ENCODE data around the gene SPATA7. TPM values are rescaled to one million over a fixed set of nuclear protein-coding genes. Genes with fewer than 3 reads are reported as not detected.

The SPATA7 gene
- polyA plus RNA-seq, 3 donors, result 2.2 to 4.8 (median 3.4) TPM

GRCh38 chr14:88482524-88482923 lies 97.1 kb downstream of the SPATA7 start:
- Mint-ChIP-seq H3K4me3 (no peak overlapping the region), H3K9me3 (peaks cover 3 to 19% (median 13%) of the 10 kb centered on the region in 7 donors), H3K36me3 (no peaks in the 10 kb centered on the region), H3K27ac (no peak overlapping the region), H3K27me3 (ENCODE audit: low read depth in 3 of 3) (peaks cover 0 to 15% (median 5%) of the 10 kb centered on the region in 3 donors), H3K4me1 (no peaks in the 10 kb centered on the region)
- DNase-seq, result no peak
- Histone ChIP-seq H3K4me3 (replicated peaks in 1 of 3; ENCODE audit: low read depth in 2 of 3, low read length in 3 of 3) (no peak overlapping the region), H3K79me2 (ENCODE audit: insufficient read depth, low read length) (no peaks in the 10 kb centered on the region), H3K4me2 (replicated peaks; ENCODE audit: extremely low read depth, low read length, poor library complexity, severe bottlenecking) (no peak overlapping the region), H3K27me3 (ENCODE audit: control insufficient read depth in 2 of 2, insufficient read depth in 2 of 2, low read length in 2 of 2) (no peaks in the 10 kb centered on the region), H2AFZ (ENCODE audit: insufficient read depth, low read depth, low read length, poor library complexity, severe bottlenecking) (no peak overlapping the region), H3K9ac (ENCODE audit: insufficient read depth, low read length, poor library complexity, severe bottlenecking) (no peak overlapping the region), H3K27ac (ENCODE audit: low read depth in 1 of 2, low read length in 2 of 2) (no peak overlapping the region), H4K20me1 (ENCODE audit: insufficient read depth, low read length) (no peaks in the 10 kb centered on the region), H3K4me1 (ENCODE audit: control insufficient read depth in 1 of 2, insufficient read depth in 2 of 2, low read length in 2 of 2) (no peaks in the 10 kb centered on the region), H3K9me3 (replicated peaks in 1 of 2; ENCODE audit: control insufficient read depth in 1 of 2, insufficient read depth in 1 of 2, low read length in 2 of 2) (peaks cover 0 to 17% of the 10 kb centered on the region in 2 donors), H3K36me3 (replicated peaks in 1 of 2; ENCODE audit: control insufficient read depth in 1 of 2, insufficient read depth in 2 of 2, low read length in 2 of 2) (no peaks in the 10 kb centered on the region)
- TF ChIP-seq CTCF (IDR thresholded peaks at IDR 0.05), result no peak
- no CpG with 5 or more reads among the region's 3 CpGs for WGBS (ENCODE audit: insufficient coverage)
- intact Hi-C loops (cut with micrococcal nuclease), result no loop called here

Other genes with a start within 250 kb of the SPATA7 start
- gene KCNK10, start 62.4 kb upstream of the SPATA7 start, polyA plus RNA-seq, result under 1 TPM in 1 of 3 donors, not detected in 2; 0.05 TPM
- gene PTPN21, start 169.3 kb downstream of the SPATA7 start, polyA plus RNA-seq, result not detected
- gene ZC3H14, start 177.4 kb downstream of the SPATA7 start, polyA plus RNA-seq, result 10 to 100 TPM; 18.9 to 30.2 (median 27.1) TPM

Data from CD14-positive monocyte (primary cell).